ENCODE measurements around the gene BCORL1.

BCORL1 gene

GRCh38 chrX:130071611-130072344 is 89.3 kb downstream of the BCORL1 start:
- no peak for DNase-seq

GRCh38 chrX:130072345-130072740 is 89.9 kb downstream of the BCORL1 start:
- DNase-seq, result no peak

DNA sequence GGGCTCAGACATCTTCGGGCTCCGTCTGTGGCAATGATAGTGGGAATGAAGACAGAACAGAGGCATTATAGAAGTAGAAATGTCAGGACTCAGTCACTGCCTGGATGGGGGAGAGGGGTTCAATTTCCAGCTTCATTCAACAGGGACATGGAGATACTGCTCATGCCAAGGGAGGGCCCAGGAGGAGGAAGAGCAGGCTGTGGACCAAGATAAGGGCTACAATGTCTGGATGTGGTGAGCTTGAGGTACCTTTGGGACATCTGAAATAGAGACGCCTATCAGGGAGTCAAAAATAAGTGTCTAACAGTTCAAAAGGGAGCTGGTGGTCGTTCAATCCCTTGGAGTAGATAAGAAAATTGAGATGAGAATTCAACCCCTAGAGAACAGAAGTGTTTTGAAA is 93.3 kb downstream of the BCORL1 start:
- DNase-seq, result no peak

DNA sequence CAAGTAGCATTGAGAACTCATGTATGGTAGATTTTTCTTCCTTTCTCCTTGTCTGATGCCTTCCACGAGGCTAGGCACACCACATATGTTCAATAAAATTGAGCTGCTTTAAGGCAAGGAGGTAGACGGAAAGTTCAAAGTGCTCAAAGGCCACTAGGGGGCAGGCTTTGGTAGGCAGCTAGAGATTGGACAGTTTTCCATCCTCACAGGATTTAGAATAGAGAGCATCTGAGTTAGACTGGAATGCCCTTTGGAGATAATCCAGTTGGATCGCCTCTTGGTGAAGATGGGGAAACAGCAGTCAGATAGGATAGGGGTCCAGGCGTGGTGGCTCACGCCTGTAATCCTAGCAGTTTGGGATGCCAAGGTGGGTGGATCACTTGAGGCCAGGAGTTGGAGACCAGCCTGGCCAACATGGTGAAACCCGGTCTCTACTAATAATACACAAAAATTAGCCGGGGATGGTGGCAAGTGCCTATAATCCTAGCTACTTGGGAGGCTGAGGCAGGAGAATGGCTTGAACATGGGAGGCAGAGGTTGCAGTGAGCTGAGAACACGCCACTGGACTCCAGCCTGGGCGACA is 97.5 kb downstream of the BCORL1 start:
- peak; percentile 92 for DNase-seq

GRCh38 chrX:130080791-130081367 is 98.4 kb downstream of the BCORL1 start:
- peak; percentile 34 for DNase-seq

DNA sequence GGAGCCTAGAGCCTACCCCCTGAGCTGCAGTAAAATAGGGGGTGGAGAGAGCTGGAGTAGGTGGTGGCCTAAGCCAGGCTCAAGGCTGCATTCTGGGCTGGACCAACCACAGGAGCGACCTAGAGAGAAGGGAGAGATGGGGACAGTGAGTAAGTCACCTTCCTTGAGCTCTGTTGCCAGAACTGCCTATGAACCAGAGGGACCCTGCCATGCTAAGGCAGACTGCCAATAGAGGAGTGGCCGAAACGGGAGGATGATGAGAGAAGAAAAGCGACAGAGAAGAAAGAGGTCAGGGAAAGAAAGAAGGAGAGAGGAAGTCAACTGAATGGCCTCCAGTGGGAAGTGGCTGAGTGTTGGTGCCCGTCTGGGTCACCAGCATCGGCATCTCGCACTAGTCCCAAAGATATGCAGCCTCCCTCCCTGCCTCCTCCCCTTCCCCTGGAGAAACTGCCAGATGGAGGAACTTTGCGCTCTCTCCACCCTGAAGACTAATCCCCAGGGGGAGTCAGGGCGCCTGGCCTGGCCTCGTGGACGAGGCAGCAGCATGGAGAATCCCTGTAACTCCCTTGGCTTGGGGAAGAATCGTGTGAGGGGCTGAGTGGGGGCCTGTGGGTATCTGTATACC is 99.1 kb downstream of the BCORL1 start:
- DNase-seq, result peak; percentile 85

DNA sequence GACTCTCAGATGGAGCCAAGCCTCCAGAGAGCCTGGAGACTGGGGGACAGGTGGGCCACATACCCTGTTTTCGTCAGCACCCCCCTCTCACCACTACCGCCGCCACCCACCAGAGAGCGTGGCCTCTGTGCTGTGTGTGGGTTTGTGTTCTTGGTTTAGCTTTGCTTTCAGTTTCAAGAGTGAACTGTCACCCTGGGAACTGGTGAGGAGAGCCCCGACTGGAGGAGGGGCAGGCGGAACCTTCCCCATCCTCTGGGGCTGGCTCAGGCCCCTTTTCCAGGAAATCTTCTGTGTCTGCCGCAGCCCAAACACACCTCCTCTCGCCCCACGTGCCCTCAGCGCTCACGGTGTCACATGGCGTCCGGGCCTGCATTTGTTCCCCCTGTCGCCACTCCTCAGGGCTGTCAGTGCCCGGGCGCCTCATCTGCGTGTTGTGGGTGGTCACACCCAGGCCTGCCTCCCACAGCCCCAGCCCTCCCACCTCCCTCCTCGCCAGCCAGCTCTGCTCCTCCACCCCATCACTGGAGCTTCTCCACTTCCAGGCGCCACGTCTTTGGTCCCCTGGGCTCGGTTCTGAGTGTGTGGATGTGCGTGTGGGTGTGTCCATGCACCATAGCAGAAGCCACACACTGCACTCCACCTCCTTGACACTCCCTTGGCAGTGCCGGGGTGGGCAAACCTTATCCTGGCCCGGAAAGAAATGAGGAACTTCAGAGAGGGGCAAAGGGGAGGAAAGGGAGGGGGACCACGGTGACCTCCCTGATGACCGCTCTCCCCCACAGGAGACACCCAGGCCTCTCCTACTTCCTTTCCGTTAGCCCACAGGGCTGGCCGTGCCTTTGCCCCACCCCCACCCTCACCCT is 100.0 kb downstream of the BCORL1 start:
- DNase-seq, result no peak

DNA sequence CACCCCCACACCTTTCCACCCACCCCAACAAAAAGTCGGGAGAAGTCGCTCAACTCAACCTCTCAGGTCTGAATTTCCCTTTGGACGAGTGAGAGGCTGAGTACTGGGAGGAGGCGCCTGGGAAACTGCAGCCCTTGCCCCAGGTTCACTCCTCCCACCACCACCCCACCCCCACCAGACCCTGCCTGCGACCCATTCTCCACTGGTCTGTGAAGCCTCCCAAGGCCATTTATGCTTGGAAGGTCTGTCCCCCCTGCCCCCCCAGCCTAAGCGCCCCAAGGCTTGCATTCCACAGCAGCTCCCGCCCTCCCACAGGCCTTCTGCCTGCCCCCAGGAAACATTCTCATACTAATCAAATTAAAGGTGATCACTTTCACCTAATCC is 100.7 kb downstream of the BCORL1 start:
- no peak for DNase-seq

DNA sequence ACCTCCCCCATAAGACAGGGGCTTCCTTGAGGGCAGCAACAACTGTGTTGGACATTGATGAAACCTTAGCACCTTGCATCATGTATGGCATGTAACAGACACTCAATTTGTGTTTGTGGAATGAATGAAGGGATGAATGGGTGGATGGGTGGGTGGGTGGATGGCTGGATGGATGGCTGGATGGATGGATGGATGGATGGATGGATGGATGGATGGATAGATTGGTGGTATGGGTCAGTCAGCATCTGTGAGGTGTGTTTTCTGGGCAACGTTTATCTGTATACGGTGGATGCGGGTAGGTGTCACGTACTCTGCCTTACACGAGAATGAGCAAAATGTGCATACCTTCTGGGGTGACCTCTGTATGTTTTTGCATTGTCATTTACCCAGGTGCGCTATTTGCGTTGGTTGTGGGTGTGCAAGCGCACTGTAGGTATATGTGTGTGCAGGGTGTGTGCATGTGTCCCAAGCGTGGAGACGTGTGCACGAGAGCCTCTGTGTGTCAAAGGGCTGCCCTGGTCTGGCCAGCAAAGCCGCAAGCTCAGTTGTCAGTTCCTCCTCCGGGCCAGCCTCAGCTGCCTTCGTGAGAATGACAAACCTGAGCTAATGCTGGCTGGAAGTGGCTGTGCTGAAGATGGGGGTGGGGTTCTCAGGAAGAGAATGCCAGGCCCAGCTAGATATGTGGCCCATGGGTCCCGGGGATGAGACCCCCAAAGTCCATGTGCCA is 101.4 kb downstream of the BCORL1 start:
- DNase-seq, result no peak

DNA sequence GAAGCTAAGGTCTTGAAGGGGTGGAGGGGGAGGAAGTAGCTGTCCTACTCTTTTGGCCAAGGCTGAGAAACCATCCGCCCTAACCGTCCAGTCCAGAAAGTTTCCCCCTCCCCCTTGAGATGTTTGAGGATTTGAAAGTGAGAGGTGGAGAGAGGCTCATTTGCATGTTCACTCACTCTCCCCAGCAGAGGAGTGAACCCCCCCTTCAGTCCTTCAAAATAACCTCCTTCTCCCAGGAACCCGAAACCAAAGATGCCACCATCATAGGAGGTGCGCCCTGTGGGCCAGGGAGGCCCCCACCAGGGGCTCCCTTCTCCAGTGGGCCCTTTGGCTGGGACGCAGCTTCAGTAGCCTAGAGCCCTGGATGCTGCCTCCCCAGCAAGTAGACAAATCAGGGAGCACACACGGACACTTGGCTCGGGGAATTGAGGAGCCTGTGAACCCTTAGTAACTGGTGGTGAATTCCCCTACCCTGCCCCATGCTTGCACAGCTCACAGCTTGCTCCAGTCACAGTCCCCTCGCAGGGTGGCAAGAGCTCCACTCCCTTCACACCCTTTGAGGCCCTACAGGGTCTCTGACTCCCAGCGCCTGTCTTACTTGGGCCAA is 102.3 kb downstream of the BCORL1 start:
- DNase-seq, result no peak

DNA sequence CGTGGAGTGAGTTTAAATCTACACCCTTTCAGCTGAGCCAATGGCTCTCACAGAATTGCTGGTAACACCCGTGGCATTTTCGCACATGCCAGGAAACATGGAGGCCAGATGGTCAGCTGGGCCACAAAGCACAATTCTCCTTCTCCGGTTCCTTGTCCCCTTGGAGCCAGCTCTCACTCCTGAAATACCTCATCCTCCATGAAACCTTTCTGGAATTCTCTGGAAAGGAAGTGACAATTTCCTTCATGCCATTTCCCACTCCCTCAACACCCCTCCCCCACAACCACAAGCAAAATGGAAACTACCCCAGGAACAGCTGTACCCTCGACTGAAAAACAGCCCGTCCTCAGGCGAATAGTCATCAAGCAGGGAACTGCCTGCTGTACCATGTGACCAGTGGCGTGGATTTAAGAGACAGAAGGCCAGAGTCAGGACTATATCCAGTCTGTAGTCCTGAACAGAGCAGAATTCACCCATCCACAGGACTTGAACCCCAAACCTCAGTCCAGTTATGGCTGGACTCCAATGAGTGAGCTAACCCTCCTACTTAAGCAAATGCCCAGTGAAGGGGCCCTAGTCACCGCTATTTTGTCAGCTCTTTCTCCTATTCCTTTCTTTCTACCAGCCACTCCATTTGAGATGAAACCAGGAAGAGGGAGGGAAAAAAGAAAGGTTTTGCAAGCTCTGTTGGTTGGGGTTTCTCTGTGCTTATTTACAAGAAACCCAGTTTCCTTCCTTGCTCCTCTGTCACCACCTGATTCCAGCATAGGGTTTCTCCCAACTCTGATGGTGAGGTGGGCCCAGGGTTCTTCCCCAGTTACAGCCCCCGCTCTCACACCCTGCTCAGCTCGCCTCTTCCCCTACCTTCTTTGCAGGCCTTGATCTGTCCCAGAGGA is 103.4 kb downstream of the BCORL1 start:
- no peak for DNase-seq

GRCh38 chrX:130086447-130087206 is 104.2 kb downstream of the BCORL1 start:
- DNase-seq, result no peak

GRCh38 chrX:130090364-130090763 is 107.9 kb downstream of the BCORL1 start:
- no peak for DNase-seq

- no peak for DNase-seq
These were observed 109.6 kb downstream of the BCORL1 start for GRCh38 chrX:130091980-130092522.

DNA sequence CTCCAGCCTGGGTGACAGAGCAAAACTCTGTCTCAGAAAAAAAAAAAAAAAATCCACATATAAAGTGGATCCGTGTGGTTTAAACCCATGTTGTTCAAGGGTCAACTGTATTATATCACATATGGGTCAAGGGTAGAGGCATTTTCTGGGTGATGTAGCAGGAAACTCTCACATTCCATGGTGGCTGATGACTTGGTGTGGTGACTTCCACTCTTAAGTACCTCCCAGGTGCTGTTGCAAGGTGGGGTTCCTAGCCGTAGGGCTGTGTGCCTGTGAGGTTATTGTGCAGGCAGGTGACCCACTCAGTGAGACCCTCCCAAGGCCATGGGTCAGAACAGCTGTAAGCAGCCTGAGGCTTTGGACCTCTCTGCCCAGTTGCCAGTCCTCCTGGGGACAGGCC is 110.8 kb downstream of the BCORL1 start:
- no peak for DNase-seq

GRCh38 chrX:130094696-130095095 is 112.3 kb downstream of the BCORL1 start:
- no peak for DNase-seq

- no peak for DNase-seq
These were observed 113.0 kb downstream of the BCORL1 start for GRCh38 chrX:130095249-130096030.

- peak; percentile 84 for DNase-seq
These were observed 115.2 kb downstream of the BCORL1 start for GRCh38 chrX:130097507-130098209.

Measured in NCI-H82 (cell line).